Stimulated activated CD4-positive, alpha-beta T cell treated with anti-CD3 and anti-CD28 coated beads, Interleukin-12 subunit alpha, Interleukin-12 subunit beta, amount 100 ng/mL, for 48 hours (primary cell): Measurements from ENCODE around the gene PEDS1.
"Not testable (repeated sequence)": the region's sequence is repeated elsewhere in the genome, so short reads cannot be mapped to it uniquely, and the experiment has no call there.

ENCODE experiments used
- DNase-seq, 3 donors: peaks; one replicate each; pipeline ENCODE4 v3.0.0-alpha.2; 2020; ENCODE audit warnings: low read depth in 2 of 3, low spot score in 1 of 3

The PEDS1 gene

GRCh38 chr20:50190251-50191064 is 36.9 kb upstream of the PEDS1 start, which contains the start of gene CEBPB:
TSS of gene CEBPB (plus strand) at chr20:50190830. CDS start at chr20:50191034, 204 bp downstream.
- peak; percentile 68 to 78 (median 77) for DNase-seq

GRCh38 chr20:50189681-50190250 is 36.2 kb upstream of the PEDS1 start:
- no peak for DNase-seq

GRCh38 chr20:50188879-50189680 is 35.6 kb upstream of the PEDS1 start:
- no peak for DNase-seq

- DNase-seq = no peak
Observed at GRCh38 chr20:50188287-50188688, 34.8 kb upstream of the PEDS1 start.

GRCh38 chr20:50187403-50188051 is 34.0 kb upstream of the PEDS1 start:
- DNase-seq = no peak

GRCh38 chr20:50186987-50187402 is 33.5 kb upstream of the PEDS1 start:
- no peak for DNase-seq

GRCh38 chr20:50186151-50186885 is 32.8 kb upstream of the PEDS1 start:
- DNase-seq = peak; percentile 84 to 98 (median 86)

- DNase-seq = no peak
Observed at GRCh38 chr20:50185426-50185825, 31.9 kb upstream of the PEDS1 start.

- DNase-seq = no peak
Observed at GRCh38 chr20:50182346-50182745, 28.8 kb upstream of the PEDS1 start.

- no peak for DNase-seq
Observed at GRCh38 chr20:50181344-50181743, 27.8 kb upstream of the PEDS1 start.

- not testable (repeated sequence) for DNase-seq
Observed at GRCh38 chr20:50178672-50179071, 25.1 kb upstream of the PEDS1 start.

GRCh38 chr20:50175938-50176933 is 22.7 kb upstream of the PEDS1 start:
- DNase-seq = no peak

- no peak for DNase-seq
Observed at GRCh38 chr20:50174456-50174855, 20.9 kb upstream of the PEDS1 start.

- DNase-seq = no peak
Observed at GRCh38 chr20:50172347-50173013, 19.0 kb upstream of the PEDS1 start.

GRCh38 chr20:50170549-50171220 is 17.2 kb upstream of the PEDS1 start:
- no peak for DNase-seq

- DNase-seq = peak; percentile 67 to 94 (median 69)
Observed at GRCh38 chr20:50169329-50169823, 15.9 kb upstream of the PEDS1 start.

GRCh38 chr20:50165684-50166554 is 12.4 kb upstream of the PEDS1 start:
- peak; percentile 77 to 88 (median 77) for DNase-seq
